ENCODE measurements around the gene OR2H2.

OR2H2 gene

DNA sequence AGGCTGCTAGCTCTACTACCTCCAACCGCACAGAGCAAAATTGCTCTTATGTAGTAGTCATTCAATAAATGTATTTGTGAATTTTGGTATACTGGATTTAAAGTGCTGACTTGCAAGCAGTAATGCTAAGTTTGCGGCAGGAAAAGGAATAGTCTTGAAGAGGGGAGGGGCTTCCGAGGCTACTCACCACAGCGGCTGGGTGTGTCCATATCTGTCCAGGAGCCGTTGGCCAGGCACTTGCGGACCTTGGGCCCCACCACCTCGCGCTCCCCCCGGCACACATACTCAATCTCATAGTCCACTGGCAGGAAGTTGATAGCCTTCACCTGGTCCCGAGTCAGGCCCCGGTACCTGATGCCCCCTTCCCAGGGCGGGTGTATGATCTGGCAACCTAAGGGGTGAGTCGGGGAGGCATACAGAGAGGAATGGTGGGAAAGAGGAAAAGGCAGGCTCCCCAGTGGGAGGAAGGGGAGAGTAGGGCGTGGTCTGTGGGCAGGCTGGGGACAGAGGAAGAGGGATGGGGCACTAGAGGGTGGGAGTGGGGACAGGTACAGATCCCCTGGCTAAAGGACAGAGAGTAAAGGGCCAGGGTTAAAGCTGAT is 46.4 kb downstream of the OR2H2 start:
- no peak for DNase-seq (ENCODE audit: low spot score)
- TF ChIP-seq, protein P1, sequence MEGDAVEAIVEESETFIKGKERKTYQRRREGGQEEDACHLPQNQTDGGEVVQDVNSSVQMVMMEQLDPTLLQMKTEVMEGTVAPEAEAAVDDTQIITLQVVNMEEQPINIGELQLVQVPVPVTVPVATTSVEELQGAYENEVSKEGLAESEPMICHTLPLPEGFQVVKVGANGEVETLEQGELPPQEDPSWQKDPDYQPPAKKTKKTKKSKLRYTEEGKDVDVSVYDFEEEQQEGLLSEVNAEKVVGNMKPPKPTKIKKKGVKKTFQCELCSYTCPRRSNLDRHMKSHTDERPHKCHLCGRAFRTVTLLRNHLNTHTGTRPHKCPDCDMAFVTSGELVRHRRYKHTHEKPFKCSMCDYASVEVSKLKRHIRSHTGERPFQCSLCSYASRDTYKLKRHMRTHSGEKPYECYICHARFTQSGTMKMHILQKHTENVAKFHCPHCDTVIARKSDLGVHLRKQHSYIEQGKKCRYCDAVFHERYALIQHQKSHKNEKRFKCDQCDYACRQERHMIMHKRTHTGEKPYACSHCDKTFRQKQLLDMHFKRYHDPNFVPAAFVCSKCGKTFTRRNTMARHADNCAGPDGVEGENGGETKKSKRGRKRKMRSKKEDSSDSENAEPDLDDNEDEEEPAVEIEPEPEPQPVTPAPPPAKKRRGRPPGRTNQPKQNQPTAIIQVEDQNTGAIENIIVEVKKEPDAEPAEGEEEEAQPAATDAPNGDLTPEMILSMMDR (IDR thresholded peaks at IDR 0.05; ENCODE audit: extremely low read depth, missing control alignments), result no peak

- TF ChIP-seq, protein P1 (IDR thresholded peaks at IDR 0.05; ENCODE audit: extremely low read depth, missing control alignments), result no peak
- DNase-seq (ENCODE audit: low spot score), result peak; percentile 78
Measured at GRCh38 chr6:29631860-29632731, 47.2 kb downstream of the OR2H2 start.

- TF ChIP-seq, protein P1 (IDR thresholded peaks at IDR 0.05; ENCODE audit: extremely low read depth, missing control alignments), result no peak
- DNase-seq (ENCODE audit: low spot score), result peak; percentile 97
Measured at GRCh38 chr6:29632789-29633533, 48.0 kb downstream of the OR2H2 start, which contains the start of gene GABBR1. GABBR1 (minus strand) TSS chr6:29633183; CDS start chr6:29632385, 798 bp downstream.

GRCh38 chr6:29633534-29633905 is 48.6 kb downstream of the OR2H2 start:
- TF ChIP-seq, protein P1 (IDR thresholded peaks at IDR 0.05; ENCODE audit: extremely low read depth, missing control alignments), result no peak
- DNase-seq (ENCODE audit: low spot score), result no peak

- DNase-seq (ENCODE audit: low spot score), result no peak
- TF ChIP-seq, protein P1 (IDR thresholded peaks at IDR 0.05; ENCODE audit: extremely low read depth, missing control alignments), result no peak
Measured at GRCh38 chr6:29637247-29637646, 52.3 kb downstream of the OR2H2 start.
